Activated CD8-positive, alpha-beta memory T cell treated with anti-CD3 and anti-CD28 coated beads, Interleukin-2, amount 10 ng/mL, durations not matched to agents 7 days and 5 days (primary cell): Measurements from ENCODE around the gene OR9Q1. TPM values are rescaled to one million over a fixed set of nuclear protein-coding genes. Genes with fewer than 3 reads are reported as not detected.
"Not testable (repeated sequence)": the region's sequence is repeated elsewhere in the genome, so short reads cannot be mapped to it uniquely, and the experiment has no call there.

ENCODE experiments used
- ATAC-seq: fragments of 150-1000 bp; cut with Tn5 transposase; one replicate; pipeline ENCODE4 v1.10.0; 2021; ENCODE audit warnings: moderate library complexity
- CTCF ChIA-PET: fragments of 350-600 bp; sonication (Branson Sonifier 250); formaldehyde crosslinking; loops from one replicate; lab custom pipeline; 2021; ENCODE audit warnings: antibody characterized with exemption; lab: Charles Lee
- DNase-seq: peaks from one replicate; pipeline ENCODE4 v3.0.0-alpha.2; 2020
- H3K27ac Mint-ChIP-seq: one replicate; pipeline ENCODE4 v1.8.0; 2021; ENCODE audit warnings: mild to moderate bottlenecking, mixed read lengths
- H3K27me3 Mint-ChIP-seq: one replicate; pipeline ENCODE4 v1.8.0; 2021; ENCODE audit warnings: mixed read lengths
- H3K36me3 Mint-ChIP-seq: one replicate; pipeline ENCODE4 v1.8.0; 2021; ENCODE audit warnings: mild to moderate bottlenecking, mixed read lengths
- H3K4me1 Mint-ChIP-seq: one replicate; pipeline ENCODE4 v1.8.0; 2021; ENCODE audit warnings: mixed read lengths
- H3K4me3 Mint-ChIP-seq: one replicate; pipeline ENCODE4 v1.8.0; 2021; ENCODE audit warnings: mild to moderate bottlenecking, moderate library complexity, mixed read lengths
- H3K9me3 Mint-ChIP-seq: one replicate; pipeline ENCODE4 v1.8.0; 2022; ENCODE audit warnings: low read depth, mixed read lengths
- total RNA-seq, 2 experiments: library from RNA; stranded (reverse); gene quantifications; one replicate each; pipeline ENCODE4 v1.2.3, GENCODE V29; 2021

Gene OR9Q1
- total RNA-seq, 2 experiments from 2014 or later: not detected

GRCh38 chr11:58188770-58189169 lies 165.1 kb downstream of the OR9Q1 start, which contains the start of gene OR9Q2:
Gene OR9Q2, plus strand, starts transcription at chr11:58189070. Its CDS starts 1,421 bp downstream, at chr11:58190491.
- no peak within 1 kb of the TSS for H3K27ac Mint-ChIP-seq
- H3K9me3 Mint-ChIP-seq: no peaks in the 10 kb centered on the region
- no peaks in the 10 kb centered on the region for H3K4me1 Mint-ChIP-seq
- no peak within 1 kb of the TSS for H3K4me3 Mint-ChIP-seq
- DNase-seq: no peak
- H3K36me3 Mint-ChIP-seq: no peaks in the 10 kb centered on the region
- no peaks in the 10 kb centered on the region for H3K27me3 Mint-ChIP-seq
- no peak for ATAC-seq
- CTCF ChIA-PET: no interaction called here

- CTCF ChIA-PET: no interaction called here
These were observed 168.5 kb downstream of the OR9Q1 start for GRCh38 chr11:58192229-58192628.

GRCh38 chr11:58193391-58193790 lies 169.7 kb downstream of the OR9Q1 start:
- no peak for ATAC-seq
- CTCF ChIA-PET: no interaction called here
- Mint-ChIP-seq H3K27ac (no peak overlapping the region), H3K36me3 (no peaks in the 10 kb centered on the region), H3K4me3 (no peak overlapping the region), H3K9me3 (no peaks in the 10 kb centered on the region), H3K27me3 (no peaks in the 10 kb centered on the region), H3K4me1 (no peaks in the 10 kb centered on the region)
- DNase-seq: no peak

More at GRCh38 chr11:58192229-58192628, 168.5 kb downstream of the OR9Q1 start:
- Mint-ChIP-seq H3K4me1 (no peaks in the 10 kb centered on the region), H3K9me3 (no peaks in the 10 kb centered on the region), H3K36me3 (no peaks in the 10 kb centered on the region), H3K27me3 (no peaks in the 10 kb centered on the region), H3K27ac (no peak overlapping the region), H3K4me3 (no peak overlapping the region)
- DNase-seq: no peak
- no peak for ATAC-seq

GRCh38 chr11:58195939-58196338 lies 172.3 kb downstream of the OR9Q1 start:
- H3K27ac Mint-ChIP-seq: no peak overlapping the region
- no peaks in the 10 kb centered on the region for H3K4me1 Mint-ChIP-seq
- ATAC-seq: no peak

GRCh38 chr11:58199271-58199670 lies 175.6 kb downstream of the OR9Q1 start:
- Mint-ChIP-seq H3K27ac (no peak overlapping the region), H3K4me1 (no peaks in the 10 kb centered on the region), H3K9me3 (no peaks in the 10 kb centered on the region), H3K27me3 (peaks cover 3% of the 10 kb centered on the region), H3K36me3 (no peaks in the 10 kb centered on the region), H3K4me3 (no peak overlapping the region)
- CTCF ChIA-PET: no interaction called here
- DNase-seq (no peak), ATAC-seq (no peak)

More at GRCh38 chr11:58195939-58196338, 172.3 kb downstream of the OR9Q1 start:
- H3K27me3 Mint-ChIP-seq: no peaks in the 10 kb centered on the region
- H3K9me3 Mint-ChIP-seq: no peaks in the 10 kb centered on the region
- no peaks in the 10 kb centered on the region for H3K36me3 Mint-ChIP-seq
- no peak overlapping the region for H3K4me3 Mint-ChIP-seq
- DNase-seq: no peak
- CTCF ChIA-PET: no interaction called here

- no peaks in the 10 kb centered on the region for H3K9me3 Mint-ChIP-seq
- ATAC-seq: no peak
These were observed 180.4 kb downstream of the OR9Q1 start, which contains the start of gene OR1S2 for GRCh38 chr11:58204042-58204441. Gene OR1S2, minus strand, starts transcription at chr11:58204142. Its CDS starts 0 bp downstream, at chr11:58204142.

GRCh38 chr11:58212420-58212819 lies 188.7 kb downstream of the OR9Q1 start, which contains the start of gene OR1S1:
Gene OR1S1, plus strand, starts transcription at chr11:58212720.
- H3K4me1 Mint-ChIP-seq, H3K36me3 Mint-ChIP-seq, CTCF ChIA-PET, H3K9me3 Mint-ChIP-seq, ATAC-seq, H3K4me3 Mint-ChIP-seq, H3K27me3 Mint-ChIP-seq, H3K27ac Mint-ChIP-seq, DNase-seq: not testable (repeated sequence)

More at GRCh38 chr11:58204042-58204441, 180.4 kb downstream of the OR9Q1 start, which contains the start of gene OR1S2:
- no peak for DNase-seq
- no peak within 1 kb of the TSS for H3K27ac Mint-ChIP-seq
- H3K27me3 Mint-ChIP-seq: peaks cover 7% of the 10 kb centered on the region
- H3K4me3 Mint-ChIP-seq: no peak within 1 kb of the TSS
- no peaks in the 10 kb centered on the region for H3K36me3 Mint-ChIP-seq
- CTCF ChIA-PET: no interaction called here
- H3K4me1 Mint-ChIP-seq: no peaks in the 10 kb centered on the region

GRCh38 chr11:58216476-58216875 lies 192.8 kb downstream of the OR9Q1 start:
- H3K27ac Mint-ChIP-seq: no peak overlapping the region
- H3K36me3 Mint-ChIP-seq: no peaks in the 10 kb centered on the region
- H3K4me1 Mint-ChIP-seq: no peaks in the 10 kb centered on the region
- H3K4me3 Mint-ChIP-seq: no peak overlapping the region
- CTCF ChIA-PET: no interaction called here
- no peaks in the 10 kb centered on the region for H3K9me3 Mint-ChIP-seq
- DNase-seq: no peak
- H3K27me3 Mint-ChIP-seq: no peaks in the 10 kb centered on the region
- ATAC-seq: no peak

GRCh38 chr11:58222721-58223120 lies 199.0 kb downstream of the OR9Q1 start:
- no peaks in the 10 kb centered on the region for H3K9me3 Mint-ChIP-seq
- ATAC-seq: no peak
- H3K27me3 Mint-ChIP-seq: no peaks in the 10 kb centered on the region
- CTCF ChIA-PET: no interaction called here
- no peak for DNase-seq
- no peaks in the 10 kb centered on the region for H3K4me1 Mint-ChIP-seq
- no peak overlapping the region for H3K27ac Mint-ChIP-seq
- no peaks in the 10 kb centered on the region for H3K36me3 Mint-ChIP-seq
- H3K4me3 Mint-ChIP-seq: no peak overlapping the region

GRCh38 chr11:58227956-58228615 lies 204.4 kb downstream of the OR9Q1 start:
- Mint-ChIP-seq H3K9me3 (no peaks in the 10 kb centered on the region), H3K4me3 (no peak overlapping the region), H3K36me3 (no peaks in the 10 kb centered on the region), H3K27ac (no peak overlapping the region), H3K27me3 (no peaks in the 10 kb centered on the region), H3K4me1 (no peaks in the 10 kb centered on the region)
- ATAC-seq (no peak), DNase-seq (no peak)
- CTCF ChIA-PET: no interaction called here

Other genes starting within 250 kb of the OR9Q1 start
- not detected for gene OR6Q1, start 7.1 kb downstream of the OR9Q1 start, total RNA-seq
- not detected for gene OR9I1, start 101.6 kb downstream of the OR9Q1 start, total RNA-seq
- not detected for gene OR9Q2, start 165.2 kb downstream of the OR9Q1 start, total RNA-seq
- gene OR1S2, start 180.3 kb downstream of the OR9Q1 start, total RNA-seq: not detected
- not detected for gene OR1S1, start 188.8 kb downstream of the OR9Q1 start, total RNA-seq
- gene OR10Q1, start 205.0 kb downstream of the OR9Q1 start, total RNA-seq: not detected
- gene OR10W1, start 244.4 kb downstream of the OR9Q1 start, total RNA-seq: not detected